CD4-positive, alpha-beta T cell (primary cell): ENCODE data around the gene FAP. TPM values are rescaled to one million over a fixed set of nuclear protein-coding genes. Genes with fewer than 3 reads are reported as not detected.

ENCODE experiments used
- ATAC-seq: fragments of 200-7000 bp; cut with Tn5 transposase; one replicate; pipeline ENCODE4 v1.10.0; 2022; ENCODE audit warnings: mild to moderate bottlenecking; ENCODE audit not compliant: poor library complexity
- CTCF ChIA-PET: fragments of 350-600 bp; sonication (Branson Sonifier 250); formaldehyde crosslinking; loops from one replicate; lab custom pipeline; 2021; ENCODE audit warnings: antibody characterized with exemption, inconsistent platforms; lab: Charles Lee
- POLR2A ChIA-PET: fragments of 350-600 bp; sonication (Branson Sonifier 250); formaldehyde crosslinking; loops from one replicate; lab custom pipeline; 2021; ENCODE audit warnings: antibody characterized with exemption, inconsistent platforms; lab: Charles Lee
- DNase-seq, 14 experiments: peaks; one replicate each; pipeline ENCODE4 v3.0.0-alpha.2; 2013 to 2020; ENCODE audit warnings: mixed read lengths in 2 of 14
- H3K27ac ChIP-seq, 2 donors: one replicate each; pipeline versions ENCODE4 v1.5.1 to v1.7.0; 2013; ENCODE audit warnings: low read length in 2 of 2, low read depth in 1 of 2, mild to moderate bottlenecking in 1 of 2
- H3K27me3 ChIP-seq, 2 experiments: 1 replicate in 1 of 2; 2 replicates in 1 of 2; pipeline versions ENCODE4 v1.6.1 to v1.7.0; 2013; ENCODE audit warnings: low read length in 2 of 2, control low read depth in 1 of 2, mild to moderate bottlenecking in 1 of 2, moderate library complexity in 1 of 2; ENCODE audit not compliant: insufficient read depth in 2 of 2, control insufficient read depth in 1 of 2
- H3K36me3 ChIP-seq: one replicate; pipeline ENCODE4 v1.6.1; 2013; ENCODE audit warnings: low read length, control low read depth; ENCODE audit not compliant: insufficient read depth
- H3K4me1 ChIP-seq: one replicate; pipeline ENCODE4 v1.6.1; 2013; ENCODE audit warnings: low read length, control low read depth; ENCODE audit not compliant: insufficient read depth
- H3K4me3 ChIP-seq: one replicate; pipeline ENCODE4 v1.5.1; 2013; ENCODE audit warnings: mild to moderate bottlenecking, low read length, moderate library complexity
- H3K9me3 ChIP-seq, 2 experiments: 1 replicate in 1 of 2; 2 replicates in 1 of 2; pipeline versions ENCODE4 v1.6.1 to v1.7.0; 2013; ENCODE audit warnings: low read length in 2 of 2, mild to moderate bottlenecking in 2 of 2, control low read depth in 1 of 2, moderate library complexity in 1 of 2; ENCODE audit not compliant: control insufficient read depth in 1 of 2, insufficient read depth in 1 of 2
- H3K27ac Mint-ChIP-seq: one replicate; pipeline ENCODE4 v1.8.0; 2020; ENCODE audit warnings: mixed read lengths
- H3K27me3 Mint-ChIP-seq: one replicate; pipeline ENCODE4 v1.8.0; 2021; ENCODE audit warnings: mixed read lengths
- H3K36me3 Mint-ChIP-seq: one replicate; pipeline ENCODE4 v1.8.0; 2021; ENCODE audit warnings: low read depth, mixed read lengths
- H3K4me1 Mint-ChIP-seq: one replicate; pipeline ENCODE4 v1.8.0; 2021; ENCODE audit warnings: low read depth, mixed read lengths
- H3K4me3 Mint-ChIP-seq: one replicate; pipeline ENCODE4 v1.8.0; 2020; ENCODE audit warnings: mild to moderate bottlenecking, mixed read lengths
- H3K9me3 Mint-ChIP-seq: one replicate; pipeline ENCODE4 v1.8.0; 2020; ENCODE audit warnings: mixed read lengths
- intact Hi-C, 2 experiments: fragments of 100-400 bp; cut with DNase I in 1 of 2; cut with micrococcal nuclease in 1 of 2; formaldehyde crosslinking; loops; one replicate each; pipeline versions ENCODE4 v1.15.1 to v1.9.0; 2023 to 2025; cut with DNase I, micrococcal nuclease
- total RNA-seq, 174 experiments: library from RNA in 2 of 174; stranded (reverse) in 2 of 174; gene quantifications; one replicate each; pipeline ENCODE4 v1.2.3 and lab custom pipeline; 2021 to 2026
- TF ChIP-seq, protein P1 (sequence below): fragments of 200-600 bp; IDR thresholded peaks from one replicate; pipeline ENCODE4 v1.8.0; 2022; ENCODE audit warnings: antibody characterized with exemption, mild to moderate bottlenecking

The FAP gene
- total RNA-seq, 2 experiments from 2014 or later, result not detected

DNA sequence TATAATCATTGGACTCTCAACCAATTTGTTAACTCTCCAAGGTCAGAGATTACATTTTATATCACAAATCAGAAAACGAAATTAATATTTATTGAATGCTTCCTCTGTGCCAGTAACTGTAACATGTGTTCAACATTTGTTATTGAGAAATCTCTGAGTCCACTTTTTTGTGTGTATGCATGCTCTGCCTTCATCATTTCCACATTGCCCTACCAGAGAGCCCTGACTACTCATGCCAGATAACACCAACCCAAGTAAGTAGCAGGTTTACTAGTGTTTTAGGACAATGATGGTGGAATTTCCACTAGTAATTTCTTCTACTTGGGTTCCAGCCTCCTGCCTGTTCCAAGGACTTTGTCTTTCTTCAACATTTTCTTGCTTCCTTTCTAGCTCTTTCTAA is 14.2 kb upstream of the FAP start:
- H3K4me1 Mint-ChIP-seq, result peaks cover 11% of the 10 kb centered on the region
- no peaks in the 10 kb centered on the region for H3K27me3 Mint-ChIP-seq
- Histone ChIP-seq H3K4me3 (no peak overlapping the region), H3K4me1 (peaks cover 5% of the 10 kb centered on the region), H3K27ac (no peak overlapping the region), H3K9me3 (no peaks in the 10 kb centered on the region), H3K27me3 (no peaks in the 10 kb centered on the region), H3K36me3 (no peaks in the 10 kb centered on the region)
- intact Hi-C loops, result no loop called here
- no peak for DNase-seq
- ATAC-seq, result no peak
- H3K9me3 Mint-ChIP-seq, result no peaks in the 10 kb centered on the region
- no peak overlapping the region for H3K27ac Mint-ChIP-seq
- TF ChIP-seq, protein P1, sequence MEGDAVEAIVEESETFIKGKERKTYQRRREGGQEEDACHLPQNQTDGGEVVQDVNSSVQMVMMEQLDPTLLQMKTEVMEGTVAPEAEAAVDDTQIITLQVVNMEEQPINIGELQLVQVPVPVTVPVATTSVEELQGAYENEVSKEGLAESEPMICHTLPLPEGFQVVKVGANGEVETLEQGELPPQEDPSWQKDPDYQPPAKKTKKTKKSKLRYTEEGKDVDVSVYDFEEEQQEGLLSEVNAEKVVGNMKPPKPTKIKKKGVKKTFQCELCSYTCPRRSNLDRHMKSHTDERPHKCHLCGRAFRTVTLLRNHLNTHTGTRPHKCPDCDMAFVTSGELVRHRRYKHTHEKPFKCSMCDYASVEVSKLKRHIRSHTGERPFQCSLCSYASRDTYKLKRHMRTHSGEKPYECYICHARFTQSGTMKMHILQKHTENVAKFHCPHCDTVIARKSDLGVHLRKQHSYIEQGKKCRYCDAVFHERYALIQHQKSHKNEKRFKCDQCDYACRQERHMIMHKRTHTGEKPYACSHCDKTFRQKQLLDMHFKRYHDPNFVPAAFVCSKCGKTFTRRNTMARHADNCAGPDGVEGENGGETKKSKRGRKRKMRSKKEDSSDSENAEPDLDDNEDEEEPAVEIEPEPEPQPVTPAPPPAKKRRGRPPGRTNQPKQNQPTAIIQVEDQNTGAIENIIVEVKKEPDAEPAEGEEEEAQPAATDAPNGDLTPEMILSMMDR, result no peak
- H3K4me3 Mint-ChIP-seq, result no peak overlapping the region
- H3K36me3 Mint-ChIP-seq, result no peaks in the 10 kb centered on the region
- ChIA-PET CTCF (no interaction called here), POLR2A (no interaction called here)

DNA sequence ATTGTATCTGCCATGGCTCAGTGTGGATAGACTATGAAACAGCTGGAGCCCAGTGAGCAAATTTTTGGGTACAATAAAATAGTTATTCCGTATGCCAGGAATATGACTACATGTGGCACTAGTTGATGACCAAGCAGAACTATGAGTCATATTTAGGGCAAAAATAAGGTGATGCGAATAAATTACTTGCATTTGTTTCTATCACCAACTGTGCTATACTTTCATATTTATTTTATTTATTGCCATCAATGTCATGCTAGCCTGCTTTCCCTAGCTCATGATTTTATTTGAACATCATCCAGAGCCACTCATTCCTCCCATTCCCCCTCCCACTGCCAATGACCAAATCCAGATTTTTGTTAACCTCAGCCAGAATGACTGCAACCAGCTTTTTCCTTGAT is 13.3 kb upstream of the FAP start:
- ChIA-PET CTCF (no interaction called here), POLR2A (no interaction called here)
- Histone ChIP-seq H3K4me3 (no peak overlapping the region), H3K9me3 (no peaks in the 10 kb centered on the region), H3K27ac (no peak overlapping the region), H3K4me1 (peaks cover 4% of the 10 kb centered on the region), H3K36me3 (no peaks in the 10 kb centered on the region), H3K27me3 (no peaks in the 10 kb centered on the region)
- intact Hi-C loops, result no loop called here
- H3K27me3 Mint-ChIP-seq, result no peaks in the 10 kb centered on the region
- DNase-seq, result no peak
- H3K4me3 Mint-ChIP-seq, result no peak overlapping the region
- ATAC-seq, result no peak
- no peak overlapping the region for H3K27ac Mint-ChIP-seq
- no peaks in the 10 kb centered on the region for H3K36me3 Mint-ChIP-seq
- no peaks in the 10 kb centered on the region for H3K9me3 Mint-ChIP-seq
- TF ChIP-seq, protein P1, result no peak
- peaks cover 7% of the 10 kb centered on the region for H3K4me1 Mint-ChIP-seq

- Mint-ChIP-seq H3K27me3 (peaks cover 4% of the 10 kb centered on the region), H3K9me3 (no peaks in the 10 kb centered on the region), H3K4me3 (no peak overlapping the region), H3K4me1 (no peaks in the 10 kb centered on the region), H3K36me3 (no peaks in the 10 kb centered on the region), H3K27ac (no peak overlapping the region)
- no peak overlapping the region for H3K4me3 ChIP-seq
- H3K4me1 ChIP-seq, result no peaks in the 10 kb centered on the region
- ChIA-PET CTCF (no interaction called here), POLR2A (no interaction called here)
- TF ChIP-seq, protein P1, result no peak
- no peaks in the 10 kb centered on the region for H3K9me3 ChIP-seq
- H3K36me3 ChIP-seq, result no peaks in the 10 kb centered on the region
- DNase-seq (no peak), ATAC-seq (no peak)
- intact Hi-C loops, result no loop called here
- H3K27me3 ChIP-seq, result no peaks in the 10 kb centered on the region
- no peak overlapping the region for H3K27ac ChIP-seq
These were observed 11.1 kb upstream of the FAP start for GRCh38 chr2:162254236-162254871.
